Mesothelial cell of epicardium (in vitro differentiated cells): ENCODE measurements around the gene IL17REL. TPM values are rescaled to one million over a fixed set of nuclear protein-coding genes. Genes with fewer than 3 reads are reported as not detected.

ENCODE experiments used
- DNase-seq, 2 experiments: peaks; one replicate each; pipeline ENCODE4 v3.0.0; 2021; ENCODE audit warnings: low spot score in 2 of 2; ENCODE audit not compliant: unreplicated experiment in 2 of 2
- H3K27ac Mint-ChIP-seq: 2 replicates; pipeline ENCODE4 v1.8.0; 2021; ENCODE audit warnings: mixed read lengths
- H3K27me3 Mint-ChIP-seq: 2 replicates; pipeline ENCODE4 v1.8.0; 2021; ENCODE audit warnings: low read depth, mixed read lengths
- H3K36me3 Mint-ChIP-seq: 2 replicates; pipeline ENCODE4 v1.8.0; 2021; ENCODE audit warnings: mixed read lengths
- H3K4me1 Mint-ChIP-seq: 2 replicates; pipeline ENCODE4 v1.8.0; 2021; ENCODE audit warnings: mixed read lengths
- H3K4me3 Mint-ChIP-seq: 2 replicates; pipeline ENCODE4 v1.8.0; 2021; ENCODE audit warnings: mild to moderate bottlenecking, moderate library complexity, mixed read lengths
- H3K9me3 Mint-ChIP-seq: 2 replicates; pipeline ENCODE4 v1.8.0; 2021; ENCODE audit warnings: mixed read lengths
- CTCF ChIP-seq: fragments of 200-600 bp; sonication (generic); IDR thresholded peaks from one replicate; pipeline ENCODE4 v1.5.0; 2021; ENCODE audit warnings: antibody characterized with exemption; ENCODE audit not compliant: unreplicated experiment
- total RNA-seq: library from RNA; stranded (reverse); gene quantifications from 3 replicates; pipeline ENCODE4 v1.2.1, GENCODE V29; 2021

Gene IL17REL
- total RNA-seq, 1 donor from 2014 or later: 0.31 TPM

DNA sequence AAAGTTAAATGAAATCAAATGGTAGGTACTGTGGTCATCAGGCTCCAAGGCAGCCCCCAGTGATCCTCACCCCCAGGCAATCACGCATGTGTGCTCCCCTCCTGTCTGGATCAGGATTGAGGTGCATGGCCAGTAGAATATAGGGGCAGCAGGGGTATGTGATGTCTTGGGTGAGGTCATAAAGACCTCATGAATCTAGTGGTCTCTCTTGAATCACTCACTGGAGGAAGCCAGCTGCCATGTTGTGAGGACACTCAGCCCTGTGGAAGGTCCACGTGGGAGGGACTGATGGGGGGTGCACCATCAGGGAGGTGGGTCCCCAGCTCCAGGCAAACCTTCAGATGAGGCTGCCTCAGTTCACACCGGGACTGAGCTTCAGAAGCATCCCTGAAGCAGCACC, 6.8 kb upstream of the IL17REL start:
- Mint-ChIP-seq H3K4me1 (peaks cover 3% of the 10 kb centered on the region), H3K9me3 (peaks cover 5% of the 10 kb centered on the region), H3K36me3 (no peaks in the 10 kb centered on the region), H3K27me3 (peaks cover 35% of the 10 kb centered on the region), H3K27ac (no peak overlapping the region), H3K4me3 (no peak overlapping the region)
- DNase-seq: no peak
- TF ChIP-seq CTCF: no peak

DNA sequence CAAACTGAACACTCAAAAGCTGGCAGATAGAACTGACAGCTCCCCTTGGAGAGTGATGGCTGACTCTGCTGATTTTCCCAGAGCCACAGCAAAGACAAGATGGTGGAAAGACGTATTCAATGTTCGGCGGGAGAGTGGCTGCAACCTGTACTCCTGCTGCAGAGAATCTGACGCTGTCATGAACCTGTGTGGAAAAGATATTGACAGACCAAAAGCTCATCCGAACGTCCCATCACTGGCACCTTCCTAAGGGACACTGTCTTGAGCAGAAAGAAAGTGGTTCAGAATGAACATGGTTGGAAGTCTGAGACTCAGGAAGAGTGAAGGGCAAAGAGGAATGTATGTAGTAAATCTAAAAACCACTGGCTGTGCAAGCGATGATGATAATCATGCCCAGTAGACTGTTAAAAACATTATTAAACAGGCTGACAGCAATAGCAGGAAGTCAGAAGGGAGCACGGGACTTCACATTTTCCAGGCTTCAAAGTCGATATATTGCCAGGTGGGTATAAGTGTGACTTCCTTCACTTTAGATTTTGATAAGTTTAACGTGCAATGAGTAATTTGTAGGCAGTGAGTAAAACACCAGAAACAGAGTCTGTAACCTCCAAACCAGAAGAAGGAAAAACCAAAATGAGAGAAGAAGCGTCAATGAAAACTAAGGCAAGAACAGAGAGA, 6.2 kb upstream of the IL17REL start:
- peaks cover 3% of the 10 kb centered on the region for H3K4me1 Mint-ChIP-seq
- no peaks in the 10 kb centered on the region for H3K36me3 Mint-ChIP-seq
- no peak overlapping the region for H3K4me3 Mint-ChIP-seq
- H3K27ac Mint-ChIP-seq: no peak overlapping the region
- peaks cover 38% of the 10 kb centered on the region for H3K27me3 Mint-ChIP-seq
- no peak for DNase-seq
- no peak for TF ChIP-seq CTCF
- H3K9me3 Mint-ChIP-seq: peaks cover 5% of the 10 kb centered on the region

DNA sequence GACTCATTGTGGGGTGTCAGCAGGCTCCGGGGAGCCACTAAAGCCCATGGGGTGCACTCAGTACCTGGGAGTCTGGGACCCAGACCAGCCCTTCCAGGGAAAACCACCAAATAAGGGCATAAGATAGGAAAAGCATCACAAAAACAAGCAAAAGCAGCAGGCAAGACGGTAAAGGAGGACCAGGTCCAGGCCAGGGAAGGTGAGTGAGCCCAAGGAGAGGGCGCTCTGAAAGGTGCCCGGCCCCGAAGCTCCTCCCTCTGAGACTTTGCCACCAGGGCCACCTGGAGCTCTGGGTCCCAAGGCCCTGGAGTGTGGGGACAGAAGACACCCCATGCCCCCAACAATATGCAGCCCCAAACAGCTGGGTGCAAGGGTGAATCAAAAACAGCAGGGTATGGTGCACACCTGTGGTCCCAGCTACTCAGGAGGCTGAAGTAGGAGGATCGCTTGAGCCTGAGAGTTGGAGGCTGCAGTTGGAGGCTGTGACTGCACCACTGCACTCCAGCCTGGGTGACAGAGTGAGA, 5.2 kb upstream of the IL17REL start:
- H3K27ac Mint-ChIP-seq: no peak overlapping the region
- no peak for TF ChIP-seq CTCF
- H3K4me3 Mint-ChIP-seq: no peak overlapping the region
- peaks cover 46% of the 10 kb centered on the region for H3K27me3 Mint-ChIP-seq
- H3K9me3 Mint-ChIP-seq: peaks cover 5% of the 10 kb centered on the region
- no peaks in the 10 kb centered on the region for H3K36me3 Mint-ChIP-seq
- H3K4me1 Mint-ChIP-seq: peaks cover 3% of the 10 kb centered on the region
- DNase-seq: no peak

GRCh38 chr22:50016988-50017700, 4.6 kb upstream of the IL17REL start:
- no peaks in the 10 kb centered on the region for H3K36me3 Mint-ChIP-seq
- DNase-seq: no peak
- H3K27me3 Mint-ChIP-seq: peaks cover 52% of the 10 kb centered on the region
- peaks cover 3% of the 10 kb centered on the region for H3K4me1 Mint-ChIP-seq
- peaks cover 5% of the 10 kb centered on the region for H3K9me3 Mint-ChIP-seq
- TF ChIP-seq CTCF: no peak
- no peak overlapping the region for H3K27ac Mint-ChIP-seq
- H3K4me3 Mint-ChIP-seq: no peak overlapping the region

DNA sequence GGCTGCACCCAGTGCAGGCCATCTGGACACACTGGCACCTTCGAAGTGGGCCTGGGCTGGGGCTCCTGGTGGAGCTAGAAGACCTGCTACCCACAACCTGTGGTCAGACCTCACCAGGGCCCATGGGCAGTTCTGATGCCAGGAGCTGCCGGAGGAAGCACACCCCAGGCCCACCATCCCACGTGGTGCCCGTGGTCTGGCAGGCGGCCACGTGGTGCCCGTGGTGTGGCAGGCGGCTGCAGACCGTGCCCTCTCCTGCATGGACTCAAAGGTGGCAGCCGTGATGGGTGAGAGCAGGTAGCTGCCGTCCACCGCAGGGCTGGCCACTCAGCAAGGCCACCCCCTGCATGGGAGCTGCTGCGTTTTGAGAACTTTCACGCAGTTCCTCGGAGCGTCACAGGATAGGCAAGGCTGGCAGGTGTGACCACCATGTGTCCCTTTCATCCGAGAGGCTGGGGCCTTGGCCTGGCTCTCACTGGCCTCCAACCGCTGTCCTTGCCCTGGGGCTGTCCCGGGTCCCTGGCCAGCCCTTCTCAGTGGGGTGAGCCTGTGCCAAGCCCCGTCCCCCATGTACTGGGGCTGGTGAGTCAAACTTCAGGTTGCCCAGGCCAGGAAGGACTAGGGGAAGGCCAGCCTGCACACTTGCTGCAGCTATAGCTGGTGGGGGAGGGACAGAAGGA, 3.9 kb upstream of the IL17REL start:
- H3K9me3 Mint-ChIP-seq: peaks cover 5% of the 10 kb centered on the region

More for the DNA sequence above, 3.9 kb upstream of the IL17REL start:
- Mint-ChIP-seq H3K4me1 (peaks cover 6% of the 10 kb centered on the region), H3K27ac (no peak overlapping the region), H3K36me3 (no peaks in the 10 kb centered on the region), H3K4me3 (no peak overlapping the region), H3K27me3 (peaks cover 59% of the 10 kb centered on the region)
- no peak for TF ChIP-seq CTCF
- DNase-seq: no peak
